GM19324 (cell line): ENCODE data around the gene SEPTIN10.
A peak's percentile ranks its signal among the peaks of the same experiment; 100 is the strongest.
"Not testable (repeated sequence)": the region's sequence is repeated elsewhere in the genome, so short reads cannot be mapped to it uniquely, and the experiment has no call there.

ENCODE experiments used
- ATAC-seq: cut with Tn5 transposase; IDR thresholded peaks from one replicate; pipeline ENCODE4 v1.9.1; 2021; ENCODE audit warnings: mild to moderate bottlenecking, moderate library complexity; ENCODE audit not compliant: unreplicated experiment, low FRiP score

The SEPTIN10 gene

GRCh38 chr2:109635426-109636304, 21.9 kb upstream of the SEPTIN10 start:
- ATAC-seq: no peak

- ATAC-seq: no peak
Measured at GRCh38 chr2:109633284-109633961, 19.7 kb upstream of the SEPTIN10 start.

- no peak for ATAC-seq
Measured at GRCh38 chr2:109632158-109632789, 18.5 kb upstream of the SEPTIN10 start.

- no peak for ATAC-seq
Measured at GRCh38 chr2:109631741-109632140, 18.0 kb upstream of the SEPTIN10 start.

GRCh38 chr2:109630441-109631430, 17.0 kb upstream of the SEPTIN10 start:
- ATAC-seq: no peak

GRCh38 chr2:109629867-109630266, 16.1 kb upstream of the SEPTIN10 start:
- no peak for ATAC-seq

- ATAC-seq: not testable (repeated sequence)
Measured at GRCh38 chr2:109628321-109628720, 14.6 kb upstream of the SEPTIN10 start.

GRCh38 chr2:109624339-109624738, 10.6 kb upstream of the SEPTIN10 start:
- no peak for ATAC-seq

GRCh38 chr2:109623923-109624322, 10.2 kb upstream of the SEPTIN10 start:
- no peak for ATAC-seq

- no peak for ATAC-seq
Measured at GRCh38 chr2:109623297-109623696, 9.5 kb upstream of the SEPTIN10 start.

- no peak for ATAC-seq
Measured at GRCh38 chr2:109619032-109619615, 5.4 kb upstream of the SEPTIN10 start.

GRCh38 chr2:109616184-109616583, 2.4 kb upstream of the SEPTIN10 start:
- no peak for ATAC-seq

- ATAC-seq: no peak
Measured at GRCh38 chr2:109615637-109616144, 1.9 kb upstream of the SEPTIN10 start.

GRCh38 chr2:109614715-109615636, 1.2 kb upstream of the SEPTIN10 start:
- ATAC-seq: no peak

GRCh38 chr2:109613081-109613921, 465 bp downstream of the SEPTIN10 start:
- ATAC-seq: peak; percentile 49

GRCh38 chr2:109611467-109612095, 2.2 kb downstream of the SEPTIN10 start:
- no peak for ATAC-seq

- no peak for ATAC-seq
Measured at GRCh38 chr2:109609352-109610024, 4.3 kb downstream of the SEPTIN10 start.
